ENCODE measurements around the gene DBX1.

GRCh38 chr11:20137637-20138036 is 22.6 kb downstream of the DBX1 start:
- TF ChIP-seq, protein P1, sequence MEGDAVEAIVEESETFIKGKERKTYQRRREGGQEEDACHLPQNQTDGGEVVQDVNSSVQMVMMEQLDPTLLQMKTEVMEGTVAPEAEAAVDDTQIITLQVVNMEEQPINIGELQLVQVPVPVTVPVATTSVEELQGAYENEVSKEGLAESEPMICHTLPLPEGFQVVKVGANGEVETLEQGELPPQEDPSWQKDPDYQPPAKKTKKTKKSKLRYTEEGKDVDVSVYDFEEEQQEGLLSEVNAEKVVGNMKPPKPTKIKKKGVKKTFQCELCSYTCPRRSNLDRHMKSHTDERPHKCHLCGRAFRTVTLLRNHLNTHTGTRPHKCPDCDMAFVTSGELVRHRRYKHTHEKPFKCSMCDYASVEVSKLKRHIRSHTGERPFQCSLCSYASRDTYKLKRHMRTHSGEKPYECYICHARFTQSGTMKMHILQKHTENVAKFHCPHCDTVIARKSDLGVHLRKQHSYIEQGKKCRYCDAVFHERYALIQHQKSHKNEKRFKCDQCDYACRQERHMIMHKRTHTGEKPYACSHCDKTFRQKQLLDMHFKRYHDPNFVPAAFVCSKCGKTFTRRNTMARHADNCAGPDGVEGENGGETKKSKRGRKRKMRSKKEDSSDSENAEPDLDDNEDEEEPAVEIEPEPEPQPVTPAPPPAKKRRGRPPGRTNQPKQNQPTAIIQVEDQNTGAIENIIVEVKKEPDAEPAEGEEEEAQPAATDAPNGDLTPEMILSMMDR (IDR thresholded peaks at IDR 0.05): no peak
- no peak for TF ChIP-seq POLR2A (IDR thresholded peaks at IDR 0.05)

Data from esophagus squamous epithelium (tissue), 4 donors.